GM19452 (cell line): ENCODE measurements around the gene GATA5.

Experiments
- ATAC-seq: cut with Tn5 transposase; IDR thresholded peaks from one replicate; pipeline ENCODE4 v1.9.1; 2021; ENCODE audit not compliant: unreplicated experiment

Gene GATA5

DNA sequence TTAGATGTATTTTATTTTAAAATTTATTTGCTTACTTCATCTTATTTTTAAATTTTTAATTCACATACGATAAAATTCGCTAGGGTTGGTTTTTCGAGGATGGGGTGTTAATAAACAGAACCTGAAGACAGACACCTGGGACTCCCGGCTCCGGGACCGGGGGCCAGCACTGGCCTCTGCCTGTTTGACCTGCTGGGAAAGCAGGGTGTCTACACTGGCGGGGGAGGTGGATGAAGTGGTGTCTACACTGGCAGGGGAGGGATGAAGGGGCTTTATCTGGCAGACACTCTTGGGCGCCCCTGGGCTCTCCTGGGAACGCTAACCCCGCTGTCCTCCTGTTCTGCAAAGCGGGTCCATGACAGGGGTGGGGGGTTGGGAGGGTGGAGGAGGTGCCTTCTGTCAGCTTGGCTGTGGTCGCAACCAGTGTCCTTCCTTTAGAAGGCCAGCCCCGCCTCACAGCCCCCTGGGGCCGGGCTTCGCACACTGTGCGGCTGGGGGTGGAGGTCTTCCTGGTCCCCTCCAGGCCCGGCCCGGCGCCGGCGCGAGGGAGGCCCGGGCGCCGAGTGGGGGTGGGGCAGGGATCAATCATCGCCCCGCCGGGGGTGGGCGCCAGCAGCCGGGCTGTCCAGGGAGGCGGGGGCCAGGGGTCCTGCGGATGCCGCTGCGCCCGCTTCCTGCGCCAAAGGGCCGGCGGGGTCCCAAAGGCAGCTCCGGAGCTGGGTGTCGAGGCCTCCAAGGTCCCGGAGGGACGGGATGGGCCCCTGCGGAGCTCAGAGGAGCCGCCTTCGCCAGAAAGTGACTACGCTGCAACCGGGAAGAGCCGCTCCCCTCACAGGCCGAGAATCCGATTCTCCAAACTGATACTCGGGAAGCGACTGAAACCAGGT, 1.8 kb downstream of the GATA5 start:
- no peak for ATAC-seq

DNA sequence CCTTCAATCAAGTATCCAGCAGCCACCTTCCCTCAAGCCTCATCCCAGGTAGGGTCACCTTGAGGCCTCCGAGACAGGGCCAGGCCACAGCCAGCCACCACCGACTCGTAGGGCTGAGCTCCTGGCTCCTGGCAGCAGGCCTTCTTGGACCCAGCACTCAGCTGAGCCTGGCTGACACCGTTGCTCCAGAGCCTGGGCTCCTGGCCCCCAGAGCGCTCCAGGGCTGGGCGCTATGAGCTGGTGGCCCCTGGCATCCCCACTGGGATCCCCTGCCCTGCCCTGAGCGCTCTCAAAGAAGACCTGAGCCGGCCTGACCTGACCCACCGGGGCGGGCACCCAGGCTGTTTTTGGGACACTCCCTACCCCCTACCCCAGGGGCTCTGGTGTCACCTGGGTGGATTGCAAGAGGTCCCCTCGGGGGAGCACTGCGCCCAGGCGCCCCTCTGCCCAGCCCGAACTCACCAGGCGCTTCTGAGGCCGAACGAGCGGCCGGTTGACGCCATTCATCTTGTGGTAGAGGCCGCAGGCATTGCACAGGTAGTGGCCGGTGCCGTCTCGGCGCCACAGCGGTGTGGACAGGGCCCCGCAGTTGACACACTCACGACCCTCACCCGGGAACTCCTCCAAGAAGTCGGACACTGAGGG, 2.7 kb downstream of the GATA5 start:
- no peak for ATAC-seq

DNA sequence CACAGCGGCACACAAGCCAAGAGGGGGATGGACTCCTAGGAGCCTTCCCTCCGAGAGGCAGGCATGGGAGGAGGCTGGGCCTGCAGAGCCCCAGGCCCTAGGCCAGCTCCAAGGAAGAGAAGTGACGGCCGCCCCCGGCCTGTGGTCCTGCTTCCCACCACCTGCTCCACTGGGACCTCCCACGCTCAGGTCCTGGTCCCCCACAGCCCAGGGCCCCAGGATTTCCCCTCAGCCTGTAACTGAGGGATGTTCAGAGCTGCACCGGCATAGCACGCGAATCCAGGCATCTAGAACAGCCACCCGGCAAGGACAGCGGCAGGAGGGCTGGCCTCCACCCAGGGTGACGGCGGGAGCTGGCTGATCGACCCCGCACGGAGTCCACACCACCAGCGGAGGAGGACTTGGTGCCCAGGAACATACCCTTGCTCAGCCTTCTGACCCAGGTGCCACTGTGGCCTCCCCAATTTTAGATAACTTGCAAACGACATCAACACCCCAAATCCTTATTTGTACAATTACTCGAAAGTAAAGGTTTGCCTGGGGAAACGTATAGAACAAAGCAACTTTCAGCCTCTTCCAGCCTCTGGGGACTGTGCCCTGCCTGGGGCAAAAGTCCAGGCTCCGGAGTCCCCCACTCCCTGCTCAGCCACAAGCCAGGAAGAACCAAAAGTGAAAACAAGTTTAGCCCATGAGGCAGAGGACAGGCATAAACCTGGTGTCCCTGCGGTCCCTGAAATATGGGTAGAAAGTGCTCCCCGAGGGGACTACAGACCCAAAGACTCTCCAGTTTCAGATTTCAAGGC, 3.5 kb downstream of the GATA5 start:
- ATAC-seq = no peak

GRCh38 chr20:62470459-62470858, 5.3 kb downstream of the GATA5 start:
- ATAC-seq = no peak

DNA sequence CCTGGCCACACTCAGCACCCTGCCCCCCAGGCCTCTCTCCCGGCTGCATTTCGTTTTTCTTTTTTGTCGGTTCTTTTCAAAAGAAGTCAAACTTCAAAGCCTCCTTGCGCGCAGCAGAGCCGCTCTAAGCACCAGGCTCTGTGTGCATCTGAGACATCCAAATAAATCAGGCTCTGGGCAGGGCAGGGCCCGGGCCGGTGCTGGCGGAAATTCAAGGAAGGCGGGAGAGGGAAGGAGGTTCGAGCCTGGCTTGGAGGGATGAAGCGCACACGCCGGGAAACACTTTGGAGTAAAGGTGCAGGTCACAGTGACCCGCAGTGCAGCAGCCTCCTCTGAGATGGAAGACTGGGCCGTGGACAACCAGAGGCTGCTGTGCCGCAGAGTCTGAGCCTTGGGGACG, 5.8 kb downstream of the GATA5 start:
- ATAC-seq = no peak

DNA sequence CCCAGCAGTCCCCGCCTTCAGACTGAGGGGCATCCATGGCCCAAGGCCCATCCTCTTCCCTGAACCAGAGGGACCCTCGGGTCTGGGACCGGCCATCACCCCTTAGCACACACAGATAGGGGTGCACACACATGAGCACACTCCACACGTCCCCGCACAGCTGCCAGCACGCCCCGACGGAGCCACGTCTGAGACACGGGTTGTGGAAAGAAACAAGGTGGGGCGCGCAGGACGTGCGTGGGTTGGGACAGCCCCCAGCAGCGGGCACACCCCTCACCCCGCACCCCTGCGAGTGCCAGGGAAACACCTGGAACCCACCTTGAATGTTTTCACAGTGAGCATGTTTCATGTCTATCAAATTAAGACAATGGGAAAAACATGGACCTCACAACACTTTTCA, 6.4 kb downstream of the GATA5 start:
- ATAC-seq = no peak

DNA sequence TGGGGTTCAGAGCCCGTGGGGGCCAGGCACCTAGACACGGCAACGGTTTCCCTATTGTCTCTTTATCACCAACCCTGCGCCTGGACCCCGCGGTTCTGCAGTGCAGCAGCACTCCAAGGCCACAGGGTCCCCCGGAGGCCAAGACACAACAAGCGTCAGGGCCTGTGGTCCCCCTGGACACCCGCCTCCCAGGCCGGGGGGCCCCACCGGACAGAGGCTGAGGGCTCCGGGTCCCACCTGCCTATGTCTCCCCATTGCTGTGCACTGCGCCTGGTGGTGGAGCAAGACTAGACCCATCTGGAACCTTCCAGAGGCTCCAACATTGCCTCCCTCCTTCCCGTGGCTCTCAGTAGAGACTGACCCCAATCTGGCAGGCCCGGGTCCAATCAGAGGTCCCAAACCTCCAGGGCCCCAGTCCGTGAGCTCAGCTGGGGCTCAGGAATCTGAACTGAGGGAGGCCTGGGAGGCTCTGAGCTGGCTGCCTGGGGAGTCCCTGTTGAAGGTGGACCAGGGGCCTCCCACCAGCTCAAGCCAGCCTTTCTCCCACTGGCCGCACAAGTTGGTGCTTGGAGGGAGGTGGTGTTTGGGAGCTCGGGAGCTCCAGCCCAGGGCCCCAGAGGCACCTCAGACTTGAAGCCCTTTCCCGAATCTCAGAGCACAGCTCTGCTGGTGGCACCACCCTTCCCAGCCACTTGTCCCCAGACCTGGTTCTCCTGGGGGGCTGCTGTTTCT, 8.8 kb downstream of the GATA5 start:
- no peak for ATAC-seq

DNA sequence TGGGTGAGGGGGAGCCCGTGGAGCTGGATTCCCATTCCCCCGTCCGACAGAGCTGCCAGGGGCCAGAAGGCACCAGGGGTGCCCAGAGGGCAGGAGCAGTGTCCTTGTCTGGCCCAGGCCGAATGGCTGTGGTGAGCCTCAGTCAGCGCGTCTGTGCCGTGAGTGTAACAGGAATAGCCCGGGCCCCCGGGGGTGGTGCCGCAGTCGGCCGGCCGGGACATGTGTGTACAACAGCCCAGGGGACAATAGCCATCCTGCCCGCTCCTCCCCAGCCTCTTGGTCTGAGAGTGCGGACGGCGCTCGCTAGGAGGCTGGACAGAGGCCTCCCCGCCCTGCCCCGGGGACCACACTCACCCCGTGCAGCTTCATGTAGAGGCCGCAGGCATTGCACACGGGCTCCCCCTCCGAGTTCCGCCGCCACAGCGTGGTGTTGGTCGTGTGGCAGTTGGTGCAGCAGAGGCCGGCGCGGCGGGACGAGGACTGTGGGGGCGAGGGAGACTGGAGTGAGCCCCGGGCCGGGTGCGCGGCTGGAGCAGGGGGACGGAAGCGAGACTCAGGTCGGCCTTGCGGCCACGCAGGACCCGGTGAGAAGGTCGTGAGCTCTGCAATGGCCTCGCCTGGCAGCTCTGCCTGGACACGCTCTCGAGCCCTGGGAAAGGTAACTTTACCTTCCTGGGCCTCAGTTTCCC, 9.6 kb downstream of the GATA5 start:
- no peak for ATAC-seq

DNA sequence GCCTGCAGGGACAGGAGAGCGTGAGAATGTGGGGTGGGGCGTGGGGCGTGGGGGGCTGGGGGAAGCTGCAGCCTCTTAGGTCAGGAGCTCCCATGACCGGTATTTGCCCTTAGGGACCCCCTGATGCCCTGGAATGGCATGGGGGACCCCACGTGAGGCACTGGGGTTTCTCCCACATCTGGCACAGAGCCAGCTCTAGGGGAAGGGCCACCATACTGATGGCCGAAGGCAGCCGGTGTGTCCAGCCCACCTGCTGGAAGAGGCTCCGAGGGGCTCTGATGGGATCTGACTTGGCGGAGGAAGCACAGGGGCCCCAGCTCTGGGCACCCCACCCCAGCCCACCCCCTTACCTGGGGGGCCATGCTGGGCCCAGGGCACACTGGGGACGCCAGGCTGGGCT, 10.8 kb downstream of the GATA5 start:
- ATAC-seq = no peak

GRCh38 chr20:62464425-62464770, 11.4 kb downstream of the GATA5 start:
- ATAC-seq = no peak

DNA sequence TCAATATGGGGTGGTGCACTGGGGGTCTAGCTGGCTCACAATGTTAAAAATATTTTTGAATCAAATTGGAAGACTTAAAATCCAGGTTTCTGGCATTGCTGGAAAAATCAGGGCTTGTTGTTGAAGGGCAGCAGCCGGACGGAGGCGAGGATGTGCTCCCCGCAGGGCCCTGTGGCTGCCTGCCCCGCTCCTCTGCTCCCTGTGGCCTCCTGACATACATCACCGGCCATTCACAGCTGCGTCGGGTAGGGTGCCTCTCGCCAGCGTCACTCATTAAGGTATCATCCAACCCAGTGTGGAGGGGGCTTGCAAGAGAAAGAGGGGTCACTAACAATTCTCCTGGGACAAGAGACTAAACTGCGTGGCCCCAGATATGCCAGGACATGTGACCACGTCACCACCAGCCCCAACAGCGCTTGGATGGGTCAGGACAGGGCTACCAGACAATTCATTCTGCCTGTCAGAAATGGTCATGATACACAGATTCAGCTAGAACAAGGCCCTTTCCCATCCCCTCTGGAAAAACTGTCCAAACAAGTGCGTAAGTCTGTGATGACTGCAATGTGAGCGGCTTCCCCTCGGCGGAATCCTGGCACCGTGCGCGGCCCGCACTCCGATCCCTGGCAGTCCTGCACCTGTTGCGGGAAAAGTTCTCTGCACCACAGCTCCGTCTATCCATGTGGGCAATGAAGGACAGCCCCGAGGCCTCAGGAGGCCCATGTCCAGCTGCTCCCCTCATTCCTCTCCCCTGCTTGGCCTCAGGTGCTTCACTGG, 12.0 kb downstream of the GATA5 start:
- ATAC-seq = no peak

- no peak for ATAC-seq
These were observed 12.7 kb downstream of the GATA5 start for GRCh38 chr20:62462976-62463592.

- ATAC-seq = no peak
These were observed 14.0 kb downstream of the GATA5 start for GRCh38 chr20:62461834-62462233.

GRCh38 chr20:62461157-62461556, 14.6 kb downstream of the GATA5 start:
- no peak for ATAC-seq

DNA sequence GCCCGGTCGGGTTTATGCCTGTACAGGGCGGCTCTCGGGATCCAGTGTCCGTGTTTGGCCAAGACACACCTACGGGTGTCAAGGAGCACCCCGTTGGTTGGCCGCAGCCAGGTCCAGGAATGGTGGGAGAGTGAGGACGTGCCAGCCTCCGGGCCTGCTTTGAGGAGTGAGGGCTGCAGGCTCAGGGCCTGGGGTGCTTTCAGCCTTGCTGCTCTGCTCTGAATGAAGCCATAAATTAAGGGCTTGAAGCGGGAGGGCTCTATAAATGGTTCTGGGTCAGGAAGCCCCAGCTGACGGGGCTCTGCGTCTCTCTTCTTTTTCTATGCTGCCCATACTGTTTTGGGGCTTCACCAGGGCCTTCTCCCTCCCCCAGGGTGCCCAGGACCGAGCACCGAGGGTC, 15.1 kb downstream of the GATA5 start:
- ATAC-seq = no peak

DNA sequence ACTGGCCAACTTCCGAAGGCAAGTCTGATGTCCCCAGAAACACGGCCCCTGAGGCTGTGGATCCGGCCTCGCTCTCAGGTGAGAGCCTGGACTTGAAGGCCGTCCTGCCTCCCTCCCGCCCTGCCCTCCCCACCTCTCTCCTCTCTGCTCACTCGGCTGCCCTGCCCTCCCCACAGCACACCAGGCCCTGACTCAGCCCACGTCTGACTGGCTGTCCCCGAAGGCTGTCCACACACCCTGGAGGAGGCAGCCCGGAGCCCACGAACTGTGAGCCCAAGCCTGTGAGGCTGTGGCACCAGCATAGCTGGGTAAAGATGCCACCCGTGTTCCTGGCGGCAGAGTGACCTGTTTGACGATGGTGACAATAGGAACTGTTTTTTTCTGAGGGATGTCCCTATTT, 16.3 kb downstream of the GATA5 start:
- ATAC-seq = no peak

DNA sequence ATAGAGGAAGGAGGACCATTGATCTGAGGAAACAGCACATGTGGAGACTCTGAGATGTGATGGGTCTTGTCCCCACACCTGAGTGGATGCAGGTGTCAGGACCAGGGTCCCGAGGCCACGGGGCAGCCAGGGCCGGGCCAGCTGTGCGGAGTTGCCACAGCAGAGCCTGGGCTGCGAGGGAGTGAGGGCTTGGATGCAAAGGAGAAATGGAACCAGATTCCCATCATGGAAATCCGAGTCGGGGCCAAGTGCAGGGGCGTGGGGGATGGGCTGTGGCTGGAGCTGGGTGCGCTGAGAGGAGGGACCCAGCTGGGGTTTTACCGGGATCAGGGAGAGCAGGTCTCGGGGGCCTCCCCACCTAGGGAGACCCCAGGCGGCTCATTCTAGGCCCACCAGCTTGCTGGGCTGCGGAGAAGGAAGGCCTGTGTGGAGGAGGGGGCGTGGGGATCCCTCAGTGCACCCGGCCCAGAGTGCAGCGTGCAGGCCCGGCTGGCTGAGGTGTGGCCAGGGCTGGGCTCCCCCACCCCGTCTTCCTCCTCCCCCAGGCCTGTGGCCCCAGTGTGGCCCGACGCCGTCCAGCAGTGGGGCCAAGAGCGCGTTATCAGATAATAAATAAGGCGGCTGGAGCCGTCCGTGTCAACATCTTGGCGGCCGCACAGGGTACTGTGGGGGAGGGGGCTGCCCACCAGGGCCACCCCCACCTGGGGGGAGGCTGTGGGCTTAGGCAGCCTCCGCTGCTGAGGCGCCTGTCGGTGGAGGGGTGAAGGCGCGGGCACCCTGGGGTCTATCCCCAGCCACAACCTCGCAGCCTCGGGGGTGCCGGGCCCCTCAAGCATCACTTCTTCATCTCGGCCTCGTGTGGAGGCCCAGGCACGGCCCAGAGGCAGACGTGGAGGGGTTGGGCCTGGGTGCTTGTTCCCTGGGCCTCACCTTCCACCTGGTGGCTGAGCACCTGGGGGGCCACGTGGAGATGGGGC, 17.2 kb downstream of the GATA5 start:
- no peak for ATAC-seq

DNA sequence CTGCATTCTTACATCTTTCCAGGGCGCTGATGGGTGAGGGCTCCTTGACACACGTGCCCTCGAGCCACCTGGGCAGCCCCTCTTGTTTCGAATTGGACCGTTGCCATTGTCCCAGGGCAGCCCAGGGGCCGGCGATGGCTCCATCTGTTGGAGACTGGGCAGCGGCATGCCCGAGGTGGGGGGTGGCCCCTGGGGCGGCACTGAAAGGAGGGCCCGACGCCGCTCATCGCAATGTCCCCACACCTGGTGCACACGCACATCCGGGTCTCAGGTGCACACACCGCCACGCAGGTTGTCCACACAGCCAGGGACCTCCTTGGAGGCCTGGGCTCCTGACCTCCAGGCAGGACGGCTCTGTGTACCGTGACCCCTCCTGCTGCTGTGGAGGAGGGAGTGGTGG, 18.0 kb downstream of the GATA5 start:
- ATAC-seq = no peak
